ENCODE measurements around the gene MEGF10.
"Not testable (repeated sequence)": the region's sequence is repeated elsewhere in the genome, so short reads cannot be mapped to it uniquely, and the experiment has no call there.

DNA sequence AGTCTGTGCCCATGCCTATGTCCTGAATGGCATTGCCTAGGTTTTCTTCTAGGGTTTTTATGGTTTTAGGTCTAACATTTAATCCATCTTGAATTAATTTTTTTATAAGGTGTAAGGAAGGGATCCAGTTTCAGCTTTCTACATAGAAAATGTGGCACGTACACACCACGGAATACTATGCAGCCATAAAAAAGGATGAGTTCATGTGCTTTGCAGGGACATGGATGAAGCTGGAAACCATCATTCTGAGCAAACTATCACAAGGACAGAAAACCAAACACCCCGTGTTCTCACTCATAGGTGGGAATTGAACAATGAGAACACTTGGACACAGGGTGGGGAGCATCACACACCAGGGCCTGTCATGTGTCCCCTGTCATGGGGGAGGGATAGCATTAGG is 26.8 kb downstream of the MEGF10 start:
- not testable (repeated sequence) for TF ChIP-seq BACH2 (CRISPR knock-in tag; IDR thresholded peaks at IDR 0.05; ENCODE audit: borderline replicate concordance); ARNTL (CRISPR knock-in tag; IDR thresholded peaks at IDR 0.05; ENCODE audit: borderline replicate concordance, low read depth); TOX (CRISPR knock-in tag; IDR thresholded peaks at IDR 0.05; ENCODE audit: borderline replicate concordance)
- TF ChIP-seq, protein P1, sequence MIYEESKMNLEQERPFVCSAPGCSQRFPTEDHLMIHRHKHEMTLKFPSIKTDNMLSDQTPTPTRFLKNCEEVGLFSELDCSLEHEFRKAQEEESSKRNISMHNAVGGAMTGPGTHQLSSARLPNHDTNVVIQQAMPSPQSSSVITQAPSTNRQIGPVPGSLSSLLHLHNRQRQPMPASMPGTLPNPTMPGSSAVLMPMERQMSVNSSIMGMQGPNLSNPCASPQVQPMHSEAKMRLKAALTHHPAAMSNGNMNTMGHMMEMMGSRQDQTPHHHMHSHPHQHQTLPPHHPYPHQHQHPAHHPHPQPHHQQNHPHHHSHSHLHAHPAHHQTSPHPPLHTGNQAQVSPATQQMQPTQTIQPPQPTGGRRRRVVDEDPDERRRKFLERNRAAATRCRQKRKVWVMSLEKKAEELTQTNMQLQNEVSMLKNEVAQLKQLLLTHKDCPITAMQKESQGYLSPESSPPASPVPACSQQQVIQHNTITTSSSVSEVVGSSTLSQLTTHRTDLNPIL (CRISPR knock-in tag; IDR thresholded peaks at IDR 0.05; ENCODE audit: low read depth): not testable (repeated sequence)

Data from SK-N-SH treated with all-trans-retinoic acid at 6 μM for 48 hours (cell line).